Activated CD8-positive, alpha-beta memory T cell treated with anti-CD3 and anti-CD28 coated beads for 48 hours (primary cell): ENCODE data around the gene SH3TC1.

Source experiments
- DNase-seq, 3 experiments: peaks; one replicate each; pipeline ENCODE4 v3.0.0-alpha.2; 2020; ENCODE audit warnings: low read depth in 2 of 3, low spot score in 2 of 3

Gene SH3TC1

GRCh38 chr4:8259743-8260430 lies 60.8 kb downstream of the SH3TC1 start:
- no peak for DNase-seq

- DNase-seq, result no peak
Observed at GRCh38 chr4:8260656-8261111, 61.6 kb downstream of the SH3TC1 start.

GRCh38 chr4:8261851-8262535 lies 62.9 kb downstream of the SH3TC1 start:
- no peak for DNase-seq

- DNase-seq, result no peak
Observed at GRCh38 chr4:8262637-8263322, 63.7 kb downstream of the SH3TC1 start.

GRCh38 chr4:8263397-8263796 lies 64.3 kb downstream of the SH3TC1 start:
- no peak for DNase-seq

- no peak for DNase-seq
Observed at GRCh38 chr4:8264106-8264505, 65.0 kb downstream of the SH3TC1 start.

GRCh38 chr4:8265171-8265929 lies 66.3 kb downstream of the SH3TC1 start:
- DNase-seq, result no peak

- no peak for DNase-seq
Observed at GRCh38 chr4:8266088-8266487, 67.0 kb downstream of the SH3TC1 start.

- no peak for DNase-seq
Observed at GRCh38 chr4:8266508-8266907, 67.4 kb downstream of the SH3TC1 start.

GRCh38 chr4:8267077-8267476 lies 68.0 kb downstream of the SH3TC1 start:
- DNase-seq, result no peak

- no peak for DNase-seq
Observed at GRCh38 chr4:8268211-8268610, 69.1 kb downstream of the SH3TC1 start.

GRCh38 chr4:8268901-8269534 lies 69.9 kb downstream of the SH3TC1 start:
- no peak for DNase-seq

- DNase-seq, result no peak
Observed at GRCh38 chr4:8269535-8270417, 70.7 kb downstream of the SH3TC1 start, which contains the start of gene HTRA3. TSS of gene HTRA3 (plus strand) at chr4:8269754. CDS start at chr4:8269969, 215 bp downstream.

GRCh38 chr4:8270418-8270771 lies 71.3 kb downstream of the SH3TC1 start:
- no peak for DNase-seq

- no peak for DNase-seq
Observed at GRCh38 chr4:8270912-8271815, 72.1 kb downstream of the SH3TC1 start.

- no peak for DNase-seq
Observed at GRCh38 chr4:8271821-8272220, 72.7 kb downstream of the SH3TC1 start.

GRCh38 chr4:8272472-8273428 lies 73.7 kb downstream of the SH3TC1 start:
- DNase-seq, result no peak

- no peak for DNase-seq
Observed at GRCh38 chr4:8273450-8273849, 74.4 kb downstream of the SH3TC1 start.
